Hematopoietic multipotent progenitor cell treated with erythropoietin and hydrocortisone succinate and interleukin-3 and kit ligand, for 8 days (in vitro differentiated cells): Measurements from ENCODE around the gene KRAS.

Source experiments
- DNase-seq: peaks from one replicate; pipeline ENCODE4 v3.0.0-alpha.2; 2015

Gene KRAS

GRCh38 chr12:25254271-25254880 is 3.6 kb upstream of the KRAS start:
- no peak for DNase-seq

GRCh38 chr12:25253371-25254068 is 2.8 kb upstream of the KRAS start:
- no peak for DNase-seq

DNA sequence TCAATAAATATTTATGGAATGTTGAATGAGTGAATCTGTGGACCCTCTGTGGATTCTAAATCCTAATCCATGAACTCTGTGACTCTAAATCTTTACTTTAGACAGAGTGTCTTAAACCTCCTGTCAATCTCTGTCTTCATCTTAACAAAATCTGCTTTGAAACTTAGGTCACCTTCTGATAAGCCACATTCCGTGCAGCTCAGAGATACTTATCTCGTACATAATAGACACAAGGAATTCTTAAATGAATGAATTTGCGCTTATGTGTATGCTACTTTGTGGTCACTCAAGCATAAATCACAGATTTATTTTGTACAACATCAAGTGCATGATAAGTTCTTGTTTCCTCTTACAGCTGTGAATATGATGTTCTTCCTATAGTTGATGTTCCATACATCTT is 2.2 kb upstream of the KRAS start:
- DNase-seq: no peak

- no peak for DNase-seq
These were observed 1.0 kb upstream of the KRAS start for GRCh38 chr12:25251769-25252168.

GRCh38 chr12:25249931-25250738 is 594 bp downstream of the KRAS start:
- peak; percentile 9 for DNase-seq

DNA sequence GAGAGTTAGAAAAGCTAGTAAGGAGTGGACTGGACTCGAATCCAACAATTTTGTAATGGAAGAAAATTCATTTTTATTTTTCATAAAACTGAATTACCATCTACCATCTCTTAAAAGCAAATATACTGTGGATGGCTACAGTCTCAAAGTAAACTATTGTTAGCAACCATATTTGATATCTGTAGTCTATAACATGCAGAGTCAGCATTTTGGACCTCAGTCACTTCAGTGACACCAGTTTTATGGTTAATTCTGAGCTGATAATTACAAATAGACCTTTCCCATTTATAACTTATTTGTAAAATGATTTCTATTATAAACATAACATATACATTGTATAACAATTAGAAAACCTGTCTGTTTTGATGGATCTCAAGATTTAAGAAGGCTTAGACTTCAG is 2.0 kb downstream of the KRAS start:
- DNase-seq: no peak

GRCh38 chr12:25248137-25248536 is 2.6 kb downstream of the KRAS start:
- no peak for DNase-seq

DNA sequence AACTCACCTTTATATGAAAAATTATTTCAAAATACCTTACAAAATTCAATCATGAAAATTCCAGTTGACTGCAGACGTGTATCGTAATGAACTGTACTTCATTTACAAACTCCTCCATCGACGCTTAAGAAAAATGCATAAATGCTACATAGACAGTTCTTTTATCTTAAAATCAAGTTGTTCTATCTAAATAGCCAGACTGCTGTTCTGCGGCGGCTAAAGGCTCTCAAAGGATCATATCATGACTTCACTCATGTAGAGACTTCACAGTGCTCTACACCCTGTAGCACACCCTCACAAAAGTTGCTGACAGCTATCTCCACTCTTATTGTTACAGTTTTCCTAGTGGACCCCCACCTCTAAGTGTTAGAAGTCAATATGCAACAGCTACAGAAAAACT is 5.2 kb downstream of the KRAS start:
- DNase-seq: peak; percentile 60

- DNase-seq: no peak
These were observed 7.1 kb downstream of the KRAS start for GRCh38 chr12:25243680-25243990.

DNA sequence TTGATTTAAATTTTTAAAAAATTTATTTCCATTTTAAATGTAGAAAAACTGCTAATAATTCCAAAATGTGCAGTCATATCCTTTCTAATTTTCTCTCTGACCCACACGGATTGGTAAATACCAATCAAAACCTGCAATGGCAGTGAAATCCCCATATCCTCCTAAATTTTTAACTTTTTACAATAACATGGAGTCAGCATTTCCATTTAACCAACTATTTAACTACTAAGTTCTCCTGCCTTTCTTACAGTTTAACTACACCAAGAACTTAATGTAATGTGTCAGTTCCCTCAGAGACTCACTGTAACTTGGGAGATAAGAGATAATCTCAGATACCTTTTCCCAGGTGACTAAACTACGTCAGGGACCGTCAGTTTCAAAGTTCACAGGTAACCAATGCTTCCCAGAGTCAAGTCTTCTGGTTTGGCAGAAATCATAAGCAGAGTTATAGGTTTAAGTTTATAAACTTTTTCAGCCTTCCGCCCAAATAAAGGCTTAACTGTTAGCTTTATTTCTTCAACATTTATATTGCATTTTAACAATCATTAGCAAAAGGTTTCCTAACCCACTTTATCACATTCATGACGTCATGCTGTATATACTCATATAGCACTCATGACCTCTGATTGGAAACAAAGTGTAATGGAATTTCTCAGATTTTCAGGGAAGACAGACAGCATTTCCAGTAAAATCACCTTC is 7.6 kb downstream of the KRAS start:
- DNase-seq: no peak

- peak; percentile 57 for DNase-seq
These were observed 9.3 kb downstream of the KRAS start for GRCh38 chr12:25241167-25242020.

GRCh38 chr12:25236626-25237025 is 14.1 kb downstream of the KRAS start:
- no peak for DNase-seq

GRCh38 chr12:25236190-25236589 is 14.5 kb downstream of the KRAS start:
- DNase-seq: no peak

DNA sequence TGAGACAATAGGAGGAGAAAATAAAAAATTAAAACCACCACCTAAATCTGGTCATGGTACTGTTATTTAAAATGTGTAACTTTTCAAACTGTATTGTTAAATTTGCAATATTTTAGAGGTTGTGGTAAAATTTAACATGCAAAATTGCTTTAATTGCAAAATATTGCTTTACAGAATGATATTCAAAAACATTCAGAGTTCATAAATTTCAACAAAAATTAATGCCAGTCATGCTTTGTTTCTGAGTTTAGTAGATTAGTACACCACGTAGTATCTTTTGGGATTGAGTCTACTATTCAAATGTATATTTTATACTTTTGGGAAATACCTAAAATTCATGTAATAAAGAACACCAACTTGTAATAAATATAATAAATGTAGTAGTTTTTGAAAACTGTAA is 37.4 kb downstream of the KRAS start:
- no peak for DNase-seq

- DNase-seq: no peak
These were observed 42.2 kb downstream of the KRAS start for GRCh38 chr12:25208554-25208953.

- no peak for DNase-seq
These were observed 42.9 kb downstream of the KRAS start for GRCh38 chr12:25207846-25208245.

DNA sequence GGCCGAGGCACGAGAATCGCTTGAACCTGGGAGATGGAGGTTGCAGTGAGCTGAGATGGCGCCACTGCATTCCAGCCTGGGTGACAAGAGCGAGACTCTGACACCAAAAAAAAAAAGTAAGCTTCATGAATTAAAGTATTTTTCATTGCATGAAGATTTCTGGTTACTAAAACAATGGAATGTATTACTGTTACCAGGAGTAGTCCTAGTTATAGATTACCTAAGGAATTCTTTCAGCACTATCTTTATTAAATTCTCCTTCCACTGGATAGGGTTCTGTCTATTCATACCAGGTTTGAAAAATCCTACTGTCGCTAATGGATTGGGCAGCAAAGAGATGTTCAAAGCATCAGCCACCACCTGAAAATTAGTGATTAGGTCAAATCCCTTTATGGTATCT is 43.3 kb downstream of the KRAS start:
- no peak for DNase-seq

DNA sequence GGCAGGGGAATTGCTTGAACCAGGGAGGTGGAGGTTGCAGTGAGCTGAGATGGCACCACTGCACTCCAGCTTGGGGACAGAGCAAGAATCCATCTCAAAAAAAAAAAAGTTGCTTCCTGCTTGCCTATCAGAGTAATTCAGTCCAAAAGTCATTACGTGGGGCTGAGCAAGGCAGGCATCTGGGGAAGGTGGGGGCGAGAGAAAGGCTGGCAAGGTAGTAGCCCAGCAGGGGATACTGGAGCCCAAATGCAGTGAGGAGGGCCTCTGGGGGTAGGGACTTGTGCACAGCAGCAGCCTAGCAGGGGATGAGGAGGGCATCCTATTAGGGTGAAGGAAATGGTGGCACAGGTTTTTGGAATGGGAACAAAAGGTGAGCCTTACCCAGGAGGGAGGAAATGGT is 48.6 kb downstream of the KRAS start:
- no peak for DNase-seq

DNA sequence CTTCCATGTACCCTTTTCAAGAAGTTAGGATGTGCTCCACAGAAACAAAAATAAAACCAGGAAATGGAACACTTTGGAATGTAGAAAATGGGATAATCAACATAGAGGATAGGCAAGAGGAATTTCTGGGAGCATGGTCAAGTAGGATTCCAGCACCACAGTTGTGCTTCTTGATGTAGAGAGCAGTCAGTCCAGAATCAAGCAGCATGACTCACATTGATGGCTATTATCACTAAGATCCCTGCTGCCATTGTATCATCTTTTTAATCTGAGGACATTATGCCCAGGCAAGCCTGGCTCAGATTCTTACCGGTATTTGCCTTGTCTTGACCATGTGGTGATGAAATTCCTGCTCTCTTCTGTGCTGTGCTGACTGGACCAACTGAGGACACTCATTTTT is 50.0 kb downstream of the KRAS start:
- no peak for DNase-seq

DNA sequence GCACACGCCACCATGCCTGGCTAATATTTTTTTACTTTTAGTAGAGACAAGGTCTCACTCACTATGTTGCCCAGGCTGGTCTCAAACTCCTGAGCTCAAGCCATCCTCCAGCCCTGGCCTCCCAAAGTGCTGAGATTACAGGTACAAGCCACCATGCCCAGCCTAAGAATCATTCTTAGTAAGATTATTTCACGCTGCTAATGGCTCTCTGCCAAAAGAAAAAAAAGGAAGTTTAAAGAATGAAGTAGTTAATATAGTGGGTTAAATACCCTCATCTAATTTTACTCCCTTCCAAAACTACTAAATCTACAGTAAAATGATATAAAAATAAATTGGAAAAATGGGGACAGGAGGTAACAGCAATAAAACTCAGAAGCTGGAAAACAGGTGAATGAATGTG is 53.1 kb downstream of the KRAS start:
- no peak for DNase-seq

DNA sequence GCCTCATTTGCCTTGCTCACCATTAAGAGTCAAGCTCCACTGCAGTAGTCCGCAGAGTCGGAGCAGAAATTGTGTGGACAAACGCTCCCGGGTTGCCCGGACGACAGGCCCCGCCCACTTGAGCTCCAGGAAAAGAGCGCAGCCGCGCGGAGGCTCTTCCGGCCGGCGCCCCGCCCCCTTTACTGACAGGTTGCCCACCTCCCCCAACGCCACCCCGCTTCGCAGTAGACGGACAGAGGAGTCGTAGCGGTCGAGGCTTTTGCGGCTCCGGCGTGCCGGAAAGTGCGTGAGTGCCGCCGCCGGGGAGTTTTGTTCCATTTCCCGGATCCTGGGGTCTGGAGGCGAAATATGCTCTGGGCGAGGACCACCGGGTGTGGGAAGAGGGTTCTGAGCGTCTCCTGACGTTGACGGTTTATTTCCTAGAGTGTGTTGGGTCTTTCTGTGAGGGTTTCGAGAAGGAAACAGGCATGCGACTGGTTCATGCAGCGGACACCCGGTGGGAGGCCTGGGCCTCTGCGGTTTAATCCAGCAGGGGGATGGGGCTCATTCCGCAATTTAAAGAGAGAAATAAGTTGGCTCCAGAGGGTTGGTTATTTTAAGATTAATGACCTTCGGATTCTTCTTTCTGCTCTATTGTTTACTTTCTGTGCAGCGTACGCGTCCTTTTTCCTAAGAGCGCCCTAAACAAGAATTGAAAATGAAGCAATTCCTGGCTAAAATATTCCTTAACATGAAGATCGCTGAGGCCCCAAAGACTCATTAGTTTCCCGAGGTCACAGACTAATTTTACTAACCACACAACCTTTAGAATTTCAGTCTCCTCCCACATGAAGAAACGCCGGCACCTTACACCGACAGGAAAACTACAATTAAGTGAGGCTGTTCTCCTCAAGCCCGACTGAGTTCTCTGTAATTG is 55.4 kb downstream of the KRAS start, which contains the start of the genes DNAI7 and ETFRF1:
Gene DNAI7, minus strand, starts transcription at position 105 of the 916 bp plus-strand sequence. Its CDS starts 82 bp downstream, at position 23.
Gene ETFRF1, plus strand, starts transcription at position 182 of the 916 bp plus-strand sequence. CDS start 8,720 bp downstream, outside the sequence.
- DNase-seq: peak; percentile 94
